IMR-90 (cell line): ENCODE measurements around the gene TOE1. TPM values are rescaled to one million over a fixed set of nuclear protein-coding genes. Genes with fewer than 3 reads are reported as not detected.

Experiments used
- ATAC-seq: fragments of 200-7000 bp; cut with Tn5 transposase; 2 replicates; pipeline ENCODE4 v1.9.1; 2020; ENCODE audit warnings: low read depth, mild to moderate bottlenecking, moderate library complexity
- BruUV-seq: library from RNA; stranded (reverse); fragments of 400-500 nt; replicated peaks from 2 replicates; lab custom pipeline; 2021; lab: Mats Ljungman, UMichigan
- CTCF ChIA-PET: fragments of 300-600 bp; formaldehyde crosslinking; extraction: SDS; loops from one replicate; lab custom pipeline; 2021; ENCODE audit warnings: antibody characterized with exemption; lab: Yijun Ruan, JAX
- POLR2A ChIA-PET: fragments of 300-600 bp; sonication (Branson Sonifier 250); formaldehyde crosslinking; loops from one replicate; lab custom pipeline; 2022; ENCODE audit warnings: antibody characterized with exemption; ENCODE audit not compliant: unreplicated experiment; lab: Charles Lee
- DNase-seq: peaks from one replicate; pipeline ENCODE4 v3.0.0; 2013
- H2AFZ ChIP-seq: replicated peaks from 2 replicates; pipeline ENCODE3; 2013; ENCODE audit warnings: low read length, mild to moderate bottlenecking; ENCODE audit not compliant: poor library complexity
- H2AK5ac ChIP-seq: 2 replicates; pipeline ENCODE4 v1.6.1; 2013; ENCODE audit warnings: low read depth, low read length, inconsistent platforms
- H2AK9ac ChIP-seq: replicated peaks from 2 replicates; pipeline ENCODE3; 2013; ENCODE audit warnings: mild to moderate bottlenecking, low read depth, low read length, moderate library complexity; ENCODE audit not compliant: poor library complexity
- H2BK120ac ChIP-seq: 2 replicates; pipeline ENCODE4 v1.6.1; 2013; ENCODE audit warnings: low read depth, low read length, inconsistent platforms
- H2BK15ac ChIP-seq: 3 replicates; pipeline ENCODE4 v1.6.1; 2013; ENCODE audit warnings: low read depth, low read length, inconsistent platforms
- H2BK20ac ChIP-seq: 2 replicates; pipeline ENCODE4 v1.6.1; 2013; ENCODE audit warnings: low read depth, mild to moderate bottlenecking, inconsistent platforms, low read length, moderate library complexity
- H2BK5ac ChIP-seq: 2 replicates; pipeline ENCODE4 v1.6.1; 2013; ENCODE audit warnings: mild to moderate bottlenecking, low read depth, low read length, inconsistent platforms; ENCODE audit not compliant: poor library complexity, severe bottlenecking
- H3K14ac ChIP-seq: replicated peaks from 2 replicates; pipeline ENCODE4 v1.6.1; 2013; ENCODE audit warnings: low read depth, low read length, inconsistent platforms
- H3K18ac ChIP-seq: 2 replicates; pipeline ENCODE4 v1.6.1; 2013; ENCODE audit warnings: low read depth, low read length, control low read depth
- H3K23ac ChIP-seq: 2 replicates; pipeline ENCODE4 v1.6.1; 2013; ENCODE audit warnings: low read depth, low read length, inconsistent platforms
- H3K27ac ChIP-seq: 2 replicates; pipeline ENCODE4 v1.5.1; 2013; ENCODE audit warnings: mild to moderate bottlenecking, control low read depth, low read length; ENCODE audit not compliant: insufficient read depth
- H3K27me3 ChIP-seq: 2 replicates; pipeline ENCODE4 v1.6.1; 2013; ENCODE audit warnings: low read length; ENCODE audit not compliant: control insufficient read depth, insufficient read depth
- H3K36me3 ChIP-seq: 2 replicates; pipeline ENCODE4 v1.6.1; 2013; ENCODE audit warnings: low read length, mixed read lengths; ENCODE audit not compliant: control insufficient read depth, insufficient read depth
- H3K4ac ChIP-seq: 2 replicates; pipeline ENCODE4 v1.6.1; 2013; ENCODE audit warnings: low read depth, low read length, inconsistent platforms
- H3K4me1 ChIP-seq: 2 replicates; pipeline ENCODE4 v1.6.1; 2013; ENCODE audit warnings: low read length, mixed read lengths; ENCODE audit not compliant: control insufficient read depth, insufficient read depth
- H3K4me2 ChIP-seq: 2 replicates; pipeline ENCODE4 v1.6.1; 2013; ENCODE audit warnings: low read depth, mild to moderate bottlenecking, control low read depth, low read length, moderate library complexity
- H3K4me3 ChIP-seq: 2 replicates; pipeline ENCODE4 v1.5.1; 2013; ENCODE audit warnings: low read depth, mild to moderate bottlenecking, control low read depth, low read length, moderate library complexity; ENCODE audit not compliant: insufficient read depth
- H3K56ac ChIP-seq: 2 replicates; pipeline ENCODE4 v1.6.1; 2013; ENCODE audit warnings: low read length, inconsistent platforms; ENCODE audit not compliant: insufficient read depth; ENCODE audit errors: extremely low read depth
- H3K79me1 ChIP-seq, 2 experiments: 2 replicates each; pipeline ENCODE4 v1.6.1; 2013; ENCODE audit warnings: low read length in 2 of 2, inconsistent platforms in 1 of 2, low read depth in 1 of 2
- H3K9ac ChIP-seq: 2 replicates; pipeline ENCODE4 v1.6.1; 2013; ENCODE audit warnings: low read depth, low read length, control low read depth
- H3K9me1 ChIP-seq: 2 replicates; pipeline ENCODE4 v1.6.1; 2013; ENCODE audit warnings: low read length, inconsistent platforms; ENCODE audit not compliant: insufficient read depth
- H3K9me3 ChIP-seq: 2 replicates; pipeline ENCODE4 v1.6.1; 2013; ENCODE audit warnings: low read length; ENCODE audit not compliant: control insufficient read depth, insufficient read depth
- H4K20me1 ChIP-seq: 2 replicates; pipeline ENCODE4 v1.6.1; 2013; ENCODE audit warnings: low read length, inconsistent platforms; ENCODE audit not compliant: insufficient read depth
- H4K5ac ChIP-seq: 2 replicates; pipeline ENCODE4 v1.6.1; 2013; ENCODE audit warnings: mild to moderate bottlenecking, low read depth, low read length, control low read depth
- H4K8ac ChIP-seq, 2 experiments: 2 replicates each; pipeline ENCODE4 v1.6.1; 2013; ENCODE audit warnings: low read depth in 2 of 2, low read length in 2 of 2, control low read depth in 1 of 2, inconsistent platforms in 1 of 2
- H4K91ac ChIP-seq: 2 replicates; pipeline ENCODE4 v1.6.1; 2013; ENCODE audit warnings: low read depth, low read length, inconsistent platforms; ENCODE audit not compliant: insufficient read depth
- MAFK ChIP-seq: IDR thresholded peaks from 2 replicates; pipeline ENCODE4 v1.6.1; 2012; ENCODE audit warnings: low read depth, low read length, improper control_type of control experiment
- RAD21 ChIP-seq: IDR thresholded peaks from 2 replicates; pipeline ENCODE4 v1.6.1; 2012; ENCODE audit warnings: low read length, improper control_type of control experiment
- RCOR1 ChIP-seq: IDR thresholded peaks from 2 replicates; pipeline ENCODE4 v1.6.1; 2012; ENCODE audit warnings: mild to moderate bottlenecking, low read length, improper control_type of control experiment; ENCODE audit not compliant: insufficient replicate concordance
- WGBS, 2 experiments: methylation state at CpG; one replicate each; pipeline versions ENCODE4 v1.1.5 to v1.1.7; 2013; ENCODE audit warnings: missing lambda C conversion rate in 2 of 2; ENCODE audit not compliant: insufficient read length in 1 of 2; ENCODE audit errors: extremely low coverage in 2 of 2; 5-methylcytosine and 5-hydroxymethylcytosine counted together
- dilution Hi-C: fragments of 300-500 bp; cut with HindIII; formaldehyde crosslinking; loops from one replicate; pipeline ENCODE4 v1.14.3; 2018; ENCODE audit warnings: low sequenced_read_pairs; ENCODE audit not compliant: unreplicated experiment
- in situ Hi-C: fragments of 300-500 bp; cut with MboI; formaldehyde crosslinking; loops from 3 replicates; pipeline ENCODE4 v1.14.3; 2019; ENCODE audit warnings: low sequenced_read_pairs, inconsistent platforms, mixed read lengths
- intact Hi-C: fragments of 100-400 bp; cut with micrococcal nuclease; formaldehyde crosslinking; loops from 2 replicates; pipeline ENCODE4 v1.10.0; 2022
- polyA plus RNA-seq, 3 experiments: library from polyadenylated mRNA; depleted of rRNA; stranded (reverse); fragments of >200 nt; gene quantifications; 2 replicates each; pipeline ENCODE4 v1.2.3, GENCODE V29; 2012; ENCODE audit warnings: low replicate concordance in 1 of 3
- total RNA-seq: library from RNA; depleted of rRNA; stranded (reverse); fragments of >200 nt; gene quantifications from 2 replicates; pipeline ENCODE4 v1.2.3, GENCODE V29; 2012
- TF ChIP-seq, protein P1 (sequence below): fragments of 150-350 bp; IDR thresholded peaks from 2 replicates; pipeline ENCODE4 v1.6.1; 2017; ENCODE audit warnings: mild to moderate bottlenecking, antibody characterized with exemption, low read length, low read depth
- TF ChIP-seq, protein P2 (sequence below): conservative IDR thresholded peaks from 2 replicates; pipeline ENCODE4 v1.5.1; 2012; ENCODE audit warnings: mild to moderate bottlenecking, low read depth, low read length, improper control_type of control experiment

TOE1 gene
- total and polyA plus RNA-seq, 2 of the 4 experiments (the other 2 are of a cell fraction), result 15.5 to 18.6 TPM

DNA sequence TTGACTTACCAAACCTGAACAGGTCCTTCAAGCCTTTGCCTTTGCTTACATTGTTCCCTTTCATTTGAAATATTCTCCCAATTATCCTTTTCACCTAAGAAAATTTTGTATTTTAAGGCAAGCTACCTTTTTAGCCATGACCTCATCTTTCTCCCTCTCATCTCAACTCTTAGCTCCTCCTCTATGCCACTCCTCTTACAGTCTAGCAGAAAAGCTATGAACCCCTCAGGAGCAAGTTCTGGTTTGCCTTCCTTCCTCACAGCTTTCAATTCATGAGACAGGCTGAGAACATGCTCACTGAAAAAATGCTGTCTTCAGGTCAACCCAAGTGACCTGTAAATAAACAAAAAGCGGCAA is 8.6 kb downstream of the TOE1 start:
- Histone ChIP-seq H3K18ac (no peak overlapping the region; the same call in 1 of the 2 replicates), H3K4me3 (no peak overlapping the region), H4K5ac (no peak overlapping the region), H4K8ac (no peak overlapping the region; a peak in 1 of 4 replicates), H3K4ac (peak overlapping the region; percentile 26), H2BK5ac (no peak overlapping the region), H3K79me1 (peaks cover 0 to 4% of the 10 kb centered on the region in 2 experiments; a peak in 1 of 4 replicates), H3K9me3 (no peaks in the 10 kb centered on the region), H2AK9ac (no peak overlapping the region), H3K14ac (peak overlapping the region; percentile 57), H3K23ac (peak overlapping the region; percentile 73; the same call in 1 of the 2 replicates), H3K56ac (no peak overlapping the region), H3K4me1 (peaks cover 14% of the 10 kb centered on the region), H2BK20ac (no peak overlapping the region), H3K4me2 (no peak overlapping the region), H2AFZ (peak overlapping the region; percentile 18), H4K91ac (no peak overlapping the region), H3K9me1 (peaks cover 14% of the 10 kb centered on the region), H2BK120ac (no peak overlapping the region), H4K20me1 (no peaks in the 10 kb centered on the region), H3K27me3 (no peaks in the 10 kb centered on the region), H3K36me3 (peaks cover 13% of the 10 kb centered on the region), H3K27ac (no peak overlapping the region), H3K9ac (no peak overlapping the region), H2BK15ac (no peak overlapping the region), H2AK5ac (peak overlapping the region; percentile 20; the same call in 1 of the 2 replicates)
- DNase-seq, result no peak
- no CpG with 5 or more reads among the region's 1 CpG for WGBS, 2 experiments
- peak; percentile 50 for ATAC-seq
- ChIA-PET CTCF (interaction anchor here (0.6 to 1.6 kb wide), 2 partner anchors 12 to 134 kb away, joined by 3 to 4 read pairs; no protein-coding TSS in a partner anchor), POLR2A (no interaction called here)
- intact Hi-C loops (no loop called here), in situ Hi-C loops (loop anchor here (5.0 kb wide), 1 partner anchor 144 kb away; the partner anchor contains the start of gene TESK2), dilution Hi-C loops (no loop called here)
- no TSS peak for BruUV-seq
- TF ChIP-seq, protein P1, sequence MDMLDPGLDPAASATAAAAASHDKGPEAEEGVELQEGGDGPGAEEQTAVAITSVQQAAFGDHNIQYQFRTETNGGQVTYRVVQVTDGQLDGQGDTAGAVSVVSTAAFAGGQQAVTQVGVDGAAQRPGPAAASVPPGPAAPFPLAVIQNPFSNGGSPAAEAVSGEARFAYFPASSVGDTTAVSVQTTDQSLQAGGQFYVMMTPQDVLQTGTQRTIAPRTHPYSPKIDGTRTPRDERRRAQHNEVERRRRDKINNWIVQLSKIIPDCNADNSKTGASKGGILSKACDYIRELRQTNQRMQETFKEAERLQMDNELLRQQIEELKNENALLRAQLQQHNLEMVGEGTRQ, result no peak
- TF ChIP-seq RCOR1, result no peak
- no peak for TF ChIP-seq MAFK
- no peak for TF ChIP-seq RAD21
- TF ChIP-seq, protein P2, sequence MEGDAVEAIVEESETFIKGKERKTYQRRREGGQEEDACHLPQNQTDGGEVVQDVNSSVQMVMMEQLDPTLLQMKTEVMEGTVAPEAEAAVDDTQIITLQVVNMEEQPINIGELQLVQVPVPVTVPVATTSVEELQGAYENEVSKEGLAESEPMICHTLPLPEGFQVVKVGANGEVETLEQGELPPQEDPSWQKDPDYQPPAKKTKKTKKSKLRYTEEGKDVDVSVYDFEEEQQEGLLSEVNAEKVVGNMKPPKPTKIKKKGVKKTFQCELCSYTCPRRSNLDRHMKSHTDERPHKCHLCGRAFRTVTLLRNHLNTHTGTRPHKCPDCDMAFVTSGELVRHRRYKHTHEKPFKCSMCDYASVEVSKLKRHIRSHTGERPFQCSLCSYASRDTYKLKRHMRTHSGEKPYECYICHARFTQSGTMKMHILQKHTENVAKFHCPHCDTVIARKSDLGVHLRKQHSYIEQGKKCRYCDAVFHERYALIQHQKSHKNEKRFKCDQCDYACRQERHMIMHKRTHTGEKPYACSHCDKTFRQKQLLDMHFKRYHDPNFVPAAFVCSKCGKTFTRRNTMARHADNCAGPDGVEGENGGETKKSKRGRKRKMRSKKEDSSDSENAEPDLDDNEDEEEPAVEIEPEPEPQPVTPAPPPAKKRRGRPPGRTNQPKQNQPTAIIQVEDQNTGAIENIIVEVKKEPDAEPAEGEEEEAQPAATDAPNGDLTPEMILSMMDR, result no peak
